ENCODE results near the gene CCDC6.

Gene CCDC6

DNA sequence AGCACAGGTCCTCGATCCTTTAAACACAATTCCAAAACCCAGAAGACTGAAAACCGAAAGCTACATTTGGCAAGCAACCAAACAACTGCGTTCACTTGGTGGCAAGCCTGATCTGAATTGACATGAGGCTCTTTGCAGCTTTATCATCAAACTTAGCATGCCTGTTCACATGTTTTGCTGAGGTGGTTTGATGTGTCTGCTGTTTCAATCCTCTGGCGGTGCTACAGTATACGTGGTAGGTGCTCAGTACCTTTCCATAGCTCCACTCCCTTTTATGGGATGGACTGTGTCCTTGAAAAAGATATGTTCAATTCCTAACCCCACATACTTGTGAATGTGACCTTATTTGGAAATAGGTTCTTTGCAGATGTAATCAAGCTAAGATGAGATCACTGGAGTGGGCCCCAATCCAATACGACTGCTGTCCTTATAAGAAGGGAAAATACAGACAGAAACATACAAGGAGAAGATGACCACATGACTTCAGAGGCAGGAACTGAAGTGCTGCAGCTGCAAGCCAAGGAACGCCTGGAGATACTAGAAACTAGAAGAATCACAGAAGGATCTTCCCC lies 33.4 kb downstream of the CCDC6 start:
- TF ChIP-seq, protein P1, sequence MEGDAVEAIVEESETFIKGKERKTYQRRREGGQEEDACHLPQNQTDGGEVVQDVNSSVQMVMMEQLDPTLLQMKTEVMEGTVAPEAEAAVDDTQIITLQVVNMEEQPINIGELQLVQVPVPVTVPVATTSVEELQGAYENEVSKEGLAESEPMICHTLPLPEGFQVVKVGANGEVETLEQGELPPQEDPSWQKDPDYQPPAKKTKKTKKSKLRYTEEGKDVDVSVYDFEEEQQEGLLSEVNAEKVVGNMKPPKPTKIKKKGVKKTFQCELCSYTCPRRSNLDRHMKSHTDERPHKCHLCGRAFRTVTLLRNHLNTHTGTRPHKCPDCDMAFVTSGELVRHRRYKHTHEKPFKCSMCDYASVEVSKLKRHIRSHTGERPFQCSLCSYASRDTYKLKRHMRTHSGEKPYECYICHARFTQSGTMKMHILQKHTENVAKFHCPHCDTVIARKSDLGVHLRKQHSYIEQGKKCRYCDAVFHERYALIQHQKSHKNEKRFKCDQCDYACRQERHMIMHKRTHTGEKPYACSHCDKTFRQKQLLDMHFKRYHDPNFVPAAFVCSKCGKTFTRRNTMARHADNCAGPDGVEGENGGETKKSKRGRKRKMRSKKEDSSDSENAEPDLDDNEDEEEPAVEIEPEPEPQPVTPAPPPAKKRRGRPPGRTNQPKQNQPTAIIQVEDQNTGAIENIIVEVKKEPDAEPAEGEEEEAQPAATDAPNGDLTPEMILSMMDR (IDR thresholded peaks at IDR 0.05; ENCODE audit: insufficient read depth, low read length, poor library complexity, severe bottlenecking), result no peak
- H3K27me3 ChIP-seq (replicated peaks; ENCODE audit: control insufficient read depth, insufficient read depth, low read length), result no peaks in the 10 kb centered on the region
- no peak overlapping the region for H3K4me3 ChIP-seq (replicated peaks; ENCODE audit: low read depth, low read length)
- no peaks in the 10 kb centered on the region for H3K36me3 ChIP-seq (ENCODE audit: control insufficient read depth, insufficient read depth, low read length)
- DNase-seq (ENCODE audit: extremely low read depth, insufficient read length), result no peak

DNA sequence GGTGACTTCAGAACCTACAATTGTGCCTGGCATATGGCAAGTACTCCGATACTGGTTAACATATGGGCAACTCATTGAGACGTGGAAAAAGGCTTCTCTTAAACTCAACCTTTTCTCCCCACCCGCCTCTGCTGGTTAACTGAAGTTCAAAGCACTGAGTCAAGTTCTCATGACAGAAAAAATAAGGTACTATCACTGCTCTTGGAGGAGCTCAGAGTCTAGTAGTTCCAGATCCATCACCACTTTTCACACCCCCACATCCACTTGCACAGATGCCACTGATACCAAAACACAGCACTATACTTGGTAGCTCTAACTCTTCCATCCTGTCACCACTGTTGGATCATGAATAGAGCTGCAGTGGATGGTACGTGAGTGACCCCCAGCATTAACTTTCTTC lies 36.2 kb downstream of the CCDC6 start:
- TF ChIP-seq, protein P1 (IDR thresholded peaks at IDR 0.05; ENCODE audit: insufficient read depth, low read length, poor library complexity, severe bottlenecking), result no peak
- Histone ChIP-seq H3K36me3 (ENCODE audit: control insufficient read depth, insufficient read depth, low read length) (no peaks in the 10 kb centered on the region), H3K4me3 (replicated peaks; ENCODE audit: low read depth, low read length) (no peak overlapping the region), H3K27me3 (replicated peaks; ENCODE audit: control insufficient read depth, insufficient read depth, low read length) (no peaks in the 10 kb centered on the region)
- DNase-seq (ENCODE audit: extremely low read depth, insufficient read length), result no peak

GRCh38 chr10:59869594-59869940 lies 36.8 kb downstream of the CCDC6 start:
- Histone ChIP-seq H3K36me3 (ENCODE audit: control insufficient read depth, insufficient read depth, low read length) (no peaks in the 10 kb centered on the region), H3K27me3 (replicated peaks; ENCODE audit: control insufficient read depth, insufficient read depth, low read length) (no peaks in the 10 kb centered on the region), H3K4me3 (replicated peaks; ENCODE audit: low read depth, low read length) (no peak overlapping the region)
- TF ChIP-seq, protein P1 (IDR thresholded peaks at IDR 0.05; ENCODE audit: insufficient read depth, low read length, poor library complexity, severe bottlenecking), result no peak
- DNase-seq (ENCODE audit: extremely low read depth, insufficient read length), result no peak

- no peak for DNase-seq (ENCODE audit: extremely low read depth, insufficient read length)
- Histone ChIP-seq H3K36me3 (ENCODE audit: control insufficient read depth, insufficient read depth, low read length) (no peaks in the 10 kb centered on the region), H3K4me3 (replicated peaks; ENCODE audit: low read depth, low read length) (no peak overlapping the region), H3K27me3 (replicated peaks; ENCODE audit: control insufficient read depth, insufficient read depth, low read length) (no peaks in the 10 kb centered on the region)
- TF ChIP-seq, protein P1 (IDR thresholded peaks at IDR 0.05; ENCODE audit: insufficient read depth, low read length, poor library complexity, severe bottlenecking), result no peak
Observed at GRCh38 chr10:59868696-59869593, 37.4 kb downstream of the CCDC6 start.

- Histone ChIP-seq H3K27me3 (replicated peaks; ENCODE audit: control insufficient read depth, insufficient read depth, low read length) (no peaks in the 10 kb centered on the region), H3K36me3 (ENCODE audit: control insufficient read depth, insufficient read depth, low read length) (no peaks in the 10 kb centered on the region), H3K4me3 (replicated peaks; ENCODE audit: low read depth, low read length) (no peak overlapping the region)
- DNase-seq (ENCODE audit: extremely low read depth, insufficient read length), result no peak
- TF ChIP-seq, protein P1 (IDR thresholded peaks at IDR 0.05; ENCODE audit: insufficient read depth, low read length, poor library complexity, severe bottlenecking), result no peak
Observed at GRCh38 chr10:59867590-59867989, 38.8 kb downstream of the CCDC6 start.
